Panc1 (cell line): Measurements from ENCODE around the gene PDXK. TPM values are rescaled to one million over a fixed set of nuclear protein-coding genes. Genes with fewer than 3 reads are reported as not detected.

ENCODE experiments used
- ATAC-seq: fragments of 200-7000 bp; cut with Tn5 transposase; 2 replicates; pipeline ENCODE4 v1.9.1; 2020; ENCODE audit warnings: mild to moderate bottlenecking, moderate library complexity
- BruUV-seq: library from RNA; stranded (reverse); fragments of 400-500 nt; replicated peaks from 2 replicates; lab custom pipeline; 2021; lab: Mats Ljungman, UMichigan
- CTCF ChIA-PET: fragments of 300-600 bp; sonication (Branson Sonifier 250); formaldehyde crosslinking; loops from one replicate; lab custom pipeline; 2022; ENCODE audit warnings: antibody characterized with exemption; lab: Charles Lee
- POLR2A ChIA-PET: fragments of 300-600 bp; sonication (Branson Sonifier 250); formaldehyde crosslinking; loops from one replicate; lab custom pipeline; 2022; ENCODE audit warnings: antibody characterized with exemption; lab: Charles Lee
- DNase-seq: peaks from one replicate; pipeline ENCODE4 v3.0.0-alpha.2; 2010; ENCODE audit warnings: low read depth, low spot score
- H3K27ac ChIP-seq: 2 replicates; pipeline ENCODE4 v1.5.1; 2011; ENCODE audit warnings: mild to moderate bottlenecking, low read length, inconsistent platforms
- H3K27me3 ChIP-seq: fragments of 200-500 bp; sonication (Bioruptor generic); 2 replicates; pipeline ENCODE4 v1.6.0; 2014; ENCODE audit warnings: low read length, inconsistent platforms; ENCODE audit not compliant: control insufficient read depth, insufficient read depth
- H3K36me3 ChIP-seq: fragments of 200-500 bp; sonication (Bioruptor generic); 2 replicates; pipeline ENCODE4 v1.5.1; 2014; ENCODE audit warnings: inconsistent platforms, mild to moderate bottlenecking, low read length, moderate library complexity; ENCODE audit not compliant: control insufficient read depth, insufficient read depth
- H3K4me1 ChIP-seq: 2 replicates; pipeline ENCODE4 v1.5.1; 2011; ENCODE audit warnings: inconsistent platforms, mild to moderate bottlenecking, low read length, moderate library complexity; ENCODE audit not compliant: control insufficient read depth, insufficient read depth
- H3K4me3 ChIP-seq, 2 experiments: 2 replicates each; pipeline ENCODE4 v1.5.1; 2011 to 2012; ENCODE audit warnings: low read depth in 2 of 2, low read length in 2 of 2, mild to moderate bottlenecking in 2 of 2, inconsistent platforms in 1 of 2, moderate library complexity in 1 of 2
- H3K9me3 ChIP-seq: fragments of 200-500 bp; sonication (Bioruptor generic); 2 replicates; pipeline ENCODE4 v1.5.1; 2014; ENCODE audit warnings: low read depth, mild to moderate bottlenecking, inconsistent platforms, low read length, moderate library complexity; ENCODE audit not compliant: control insufficient read depth, insufficient read depth
- CTCF ChIP-seq: fragments of 450-650 bp; IDR thresholded peaks from 2 replicates; pipeline ENCODE4 v1.5.1; 2017; ENCODE audit warnings: mild to moderate bottlenecking
- POLR2AphosphoS5 ChIP-seq: IDR thresholded peaks from 2 replicates; pipeline ENCODE4 v1.6.1; 2012; ENCODE audit warnings: mild to moderate bottlenecking, low read depth, low read length, moderate library complexity
- in situ Hi-C: cut with HindIII; loops from 2 replicates; pipeline ENCODE4 v1.10.0; 2016; ENCODE audit warnings: low sequenced_read_pairs, low pct_unique_long_range_greater_than_20kb
- intact Hi-C: fragments of 100-400 bp; cut with micrococcal nuclease; formaldehyde crosslinking; loops from one replicate; pipeline ENCODE4 v1.10.0; 2022; ENCODE audit not compliant: unreplicated experiment
- total RNA-seq: library from RNA; stranded (reverse); gene quantifications from one replicate; pipeline ENCODE4 v1.2.1, GENCODE V29; 2021; ENCODE audit not compliant: unreplicated experiment

PDXK gene
- total RNA-seq, 1 experiment from 2014 or later = 184 TPM

DNA sequence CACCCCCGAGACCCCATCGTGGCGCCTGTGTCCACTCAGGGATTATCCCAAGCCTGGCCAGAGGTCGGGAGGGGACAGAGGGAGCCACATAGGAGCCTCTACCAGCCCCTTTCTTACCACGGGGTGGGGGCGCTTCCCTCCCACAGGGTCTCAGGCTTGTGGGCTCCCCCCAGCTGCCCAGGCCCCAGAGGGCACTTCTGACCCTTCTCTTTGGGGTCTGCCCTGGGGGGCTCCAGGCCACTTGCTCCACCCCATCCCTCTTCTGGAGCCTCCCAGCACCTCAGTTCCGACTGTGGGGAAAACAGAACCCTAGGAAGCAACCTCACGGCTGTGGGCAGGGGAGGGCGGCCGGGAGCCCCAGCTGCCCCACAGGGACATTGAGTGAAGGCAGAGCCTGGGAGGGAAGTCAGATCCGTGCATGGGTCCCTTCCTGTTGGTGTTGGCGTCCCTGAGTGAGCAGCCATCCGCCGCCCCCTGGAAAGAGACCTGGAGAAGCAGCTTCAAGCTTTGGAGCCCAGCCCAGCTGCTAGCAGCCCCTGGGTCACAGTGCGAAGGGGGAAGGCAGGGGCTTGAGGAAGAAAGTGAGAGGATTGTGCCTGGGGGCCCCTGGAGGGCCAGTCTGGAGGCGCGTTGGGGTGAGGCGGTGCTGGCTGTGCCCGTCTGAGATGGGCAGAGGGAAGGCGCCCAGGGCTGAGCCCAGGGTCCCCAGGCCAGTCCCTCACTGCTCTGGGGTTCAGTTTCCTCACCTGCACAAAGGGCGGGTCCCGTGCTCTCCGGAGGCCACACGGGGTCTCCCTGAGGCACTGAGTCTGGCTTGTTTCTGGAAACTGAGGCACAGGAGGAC, 92.6 kb downstream of the PDXK start:
- BruUV-seq = no TSS peak
- Histone ChIP-seq H3K36me3 (no peaks in the 10 kb centered on the region), H3K27me3 (no peaks in the 10 kb centered on the region), H3K4me1 (peaks cover 18% of the 10 kb centered on the region), H3K4me3 (peak overlapping the region; percentile 14 to 35; a peak in 3 of 4 replicates), H3K27ac (no peak overlapping the region), H3K9me3 (no peaks in the 10 kb centered on the region)
- ChIA-PET CTCF (interaction anchor here (0.6 kb wide), 1 partner anchor 51 kb away, joined by 3 read pairs; no protein-coding TSS in a partner anchor), POLR2A (no interaction called here)
- TF ChIP-seq POLR2AphosphoS5 (no peak), CTCF (no peak)
- intact Hi-C loops (no loop called here), in situ Hi-C loops (no loop called here)
- DNase-seq (no peak), ATAC-seq (peak; percentile 16)

Other genes starting within 250 kb of the PDXK start
- gene HSF2BP, start 59.6 kb upstream of the PDXK start, total RNA-seq = 4.2 TPM
- gene RRP1B, start 59.6 kb upstream of the PDXK start, total RNA-seq = 30.7 TPM
- gene CSTB, start 57.2 kb downstream of the PDXK start, total RNA-seq = 72.5 TPM
- 41.8 TPM for gene RRP1, start 70.4 kb downstream of the PDXK start, total RNA-seq
- 40.1 TPM for gene AGPAT3, start 146.1 kb downstream of the PDXK start, total RNA-seq